Body of pancreas (tissue), 4 donors: ENCODE data around the gene GIGYF2.

Experiments used
- CTCF ChIP-seq, 7 experiments: fragments of 450-650 bp in 4 of 7; fragments of 200-600 bp in 3 of 7; sonication (generic) in 3 of 7; IDR thresholded peaks; one replicate each; pipeline ENCODE4 v1.5.1; 2016 to 2019; ENCODE audit warnings: antibody characterized with exemption in 7 of 7
- POLR2A ChIP-seq, 3 donors: fragments of 450-650 bp; IDR thresholded peaks; one replicate each; pipeline ENCODE4 v1.6.1; 2016; ENCODE audit warnings: antibody characterized with exemption in 3 of 3, mild to moderate bottlenecking in 2 of 3

DNA sequence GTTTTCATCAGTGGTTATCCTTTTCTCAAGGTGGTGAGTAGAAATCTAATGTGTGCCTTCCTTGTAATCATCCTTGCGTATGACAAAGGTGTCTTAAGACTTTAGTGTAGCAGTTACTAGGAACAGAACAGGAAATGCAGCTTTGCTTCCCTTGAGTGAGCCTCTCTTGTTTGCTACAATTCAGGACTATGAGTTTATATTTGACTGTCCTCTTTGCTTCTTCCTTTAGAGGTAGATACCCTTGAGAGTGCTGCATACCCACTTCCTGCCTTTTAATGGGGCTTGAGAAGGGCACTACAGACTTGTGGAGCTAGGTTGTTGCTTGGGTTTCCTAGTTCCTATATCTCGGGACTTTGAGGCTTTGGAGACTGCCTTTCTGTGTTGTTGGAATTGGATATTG, 75.4 kb downstream of the GIGYF2 start:
- TF ChIP-seq POLR2A (IDR thresholded peaks at IDR 0.05) (no peak), CTCF (IDR thresholded peaks at IDR 0.05) (no peak)
